CD4-positive, alpha-beta T cell treated with Interleukin-15 for 4 hours (primary cell): Measurements from ENCODE around the gene OPCML.

Experiments
- DNase-seq: peaks from one replicate; pipeline ENCODE4 v3.0.0-alpha.2; 2020; ENCODE audit warnings: low spot score

Gene OPCML

DNA sequence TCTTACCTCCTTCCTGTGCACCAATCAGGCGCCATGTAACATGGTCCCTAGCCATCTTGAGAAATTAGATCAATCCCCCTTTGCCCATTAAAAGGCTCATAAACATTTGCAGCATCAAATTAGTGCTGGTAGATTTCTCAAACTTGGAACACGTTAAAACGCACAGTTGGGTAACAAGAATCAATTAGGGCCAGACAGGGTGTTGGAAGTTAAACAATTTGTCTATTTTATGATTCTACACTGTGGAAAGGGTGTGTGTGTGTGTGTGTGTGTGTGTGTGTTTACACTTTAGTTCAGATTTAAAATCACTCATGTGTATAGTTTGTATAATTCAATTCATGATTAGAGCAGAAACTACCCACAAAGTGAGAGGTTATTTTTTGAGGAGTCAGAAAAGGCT lies 682.0 kb downstream of the OPCML start:
- DNase-seq, result no peak

DNA sequence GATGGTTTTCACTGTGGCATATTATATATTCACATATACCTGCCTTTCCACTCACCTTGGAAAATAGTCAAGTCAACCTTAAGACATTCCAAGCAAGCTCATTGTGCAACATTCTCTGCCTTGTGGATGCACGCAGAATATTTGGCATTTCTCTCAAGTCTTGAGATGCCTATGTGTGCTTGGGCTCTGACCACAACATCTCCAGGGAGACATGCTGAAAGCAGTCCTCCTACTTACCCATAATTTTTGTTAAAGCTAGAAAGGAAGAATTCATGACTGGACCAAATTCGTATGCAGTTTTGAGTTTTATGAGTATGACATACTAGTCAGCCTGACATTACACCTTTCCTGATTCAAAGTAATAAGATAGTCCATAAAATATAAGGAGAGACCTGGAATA lies 684.0 kb downstream of the OPCML start:
- no peak for DNase-seq

GRCh38 chr11:132846075-132846474 lies 686.2 kb downstream of the OPCML start:
- no peak for DNase-seq

GRCh38 chr11:132844956-132845696 lies 687.2 kb downstream of the OPCML start:
- DNase-seq, result no peak

- no peak for DNase-seq
These were observed 691.6 kb downstream of the OPCML start for GRCh38 chr11:132840660-132841059.

DNA sequence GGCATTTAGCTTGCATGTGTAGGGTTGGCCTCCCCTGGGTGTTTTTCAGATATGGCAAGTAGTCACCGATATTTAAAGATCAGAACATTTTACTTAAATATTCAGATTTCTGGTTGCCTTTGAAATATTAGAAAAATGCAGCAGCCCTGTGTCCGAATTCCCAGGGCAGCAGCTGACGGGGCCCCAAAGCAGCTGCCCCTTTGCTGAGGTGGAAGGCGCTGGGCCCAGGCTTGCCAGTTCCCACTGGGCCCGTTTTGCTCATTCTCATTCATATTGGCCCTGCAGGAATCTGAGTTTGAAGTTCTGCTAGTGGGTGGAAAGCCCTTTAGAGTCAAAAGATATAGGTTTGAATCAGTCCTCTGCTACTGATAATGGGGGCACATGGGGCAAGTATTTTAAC lies 692.1 kb downstream of the OPCML start:
- no peak for DNase-seq

DNA sequence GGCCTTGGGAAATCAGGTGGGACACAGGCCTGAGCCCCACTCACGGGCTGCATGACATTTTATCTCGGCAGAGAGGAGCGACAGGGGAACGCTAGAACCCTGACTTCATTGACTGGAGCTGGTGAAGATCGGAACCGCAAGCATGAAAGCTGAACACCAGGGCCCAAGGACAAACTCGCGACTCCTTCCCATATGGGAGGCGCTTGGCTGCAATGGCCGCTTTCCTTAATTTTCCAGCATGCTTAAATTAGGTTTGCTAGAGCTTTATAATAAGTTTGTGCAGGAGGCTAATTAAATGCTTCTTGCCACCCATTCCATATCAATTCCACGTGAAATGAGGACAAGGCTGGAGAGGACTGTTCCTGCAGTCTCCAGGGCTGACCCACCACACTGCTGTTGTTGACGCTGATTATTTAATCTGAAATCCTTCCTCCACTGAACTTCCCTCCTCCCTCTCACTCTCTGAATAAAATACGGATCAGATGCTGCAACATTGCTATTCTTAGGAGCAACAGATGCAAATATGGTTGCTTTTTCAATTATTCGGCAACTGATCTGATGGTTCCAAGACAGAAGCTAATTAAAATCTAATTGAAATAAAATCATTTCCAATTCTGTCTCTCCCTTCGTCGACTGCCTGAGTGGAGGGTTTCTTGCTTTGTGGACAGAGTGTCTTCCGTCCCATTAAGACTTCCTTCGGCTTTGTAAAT lies 692.9 kb downstream of the OPCML start:
- no peak for DNase-seq

- no peak for DNase-seq
These were observed 693.7 kb downstream of the OPCML start for GRCh38 chr11:132838627-132839026.

DNA sequence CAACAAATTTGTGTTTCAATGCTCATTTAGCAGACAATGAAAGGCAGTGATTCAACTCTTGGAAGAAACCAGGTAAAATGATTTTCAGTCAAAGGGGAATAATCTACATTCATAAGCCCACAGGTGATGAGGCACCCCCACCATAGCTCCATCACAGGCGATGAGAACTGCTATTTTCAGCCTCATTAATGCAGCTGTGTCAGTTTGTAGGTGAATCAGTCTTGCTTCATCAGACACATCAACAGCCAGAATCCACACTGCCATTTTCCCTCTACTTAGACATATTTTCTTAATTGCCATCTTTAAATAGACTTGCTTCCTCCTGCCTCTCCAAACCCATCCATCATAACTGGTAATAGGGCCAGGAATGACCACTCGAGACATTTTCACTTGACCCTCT lies 701.0 kb downstream of the OPCML start:
- DNase-seq, result no peak

DNA sequence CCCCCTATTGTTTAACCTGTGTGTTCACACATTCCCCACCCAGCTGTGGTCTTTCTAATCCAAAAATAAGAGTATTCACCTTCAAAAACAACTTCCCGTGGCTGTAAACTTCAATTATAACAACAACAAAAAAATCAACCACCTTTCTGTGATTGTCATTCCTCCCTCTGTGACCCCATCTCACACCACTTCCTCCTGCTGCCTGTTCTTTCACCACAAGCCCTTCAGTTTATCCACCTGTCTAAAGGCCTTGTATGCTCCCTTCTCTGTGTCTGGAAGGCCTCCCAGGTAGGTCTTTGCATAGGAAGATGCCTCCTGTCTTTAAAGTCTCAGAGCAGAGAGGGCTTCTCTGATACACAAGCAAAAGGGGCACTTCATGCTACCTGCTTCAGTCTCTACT lies 707.7 kb downstream of the OPCML start:
- no peak for DNase-seq

DNA sequence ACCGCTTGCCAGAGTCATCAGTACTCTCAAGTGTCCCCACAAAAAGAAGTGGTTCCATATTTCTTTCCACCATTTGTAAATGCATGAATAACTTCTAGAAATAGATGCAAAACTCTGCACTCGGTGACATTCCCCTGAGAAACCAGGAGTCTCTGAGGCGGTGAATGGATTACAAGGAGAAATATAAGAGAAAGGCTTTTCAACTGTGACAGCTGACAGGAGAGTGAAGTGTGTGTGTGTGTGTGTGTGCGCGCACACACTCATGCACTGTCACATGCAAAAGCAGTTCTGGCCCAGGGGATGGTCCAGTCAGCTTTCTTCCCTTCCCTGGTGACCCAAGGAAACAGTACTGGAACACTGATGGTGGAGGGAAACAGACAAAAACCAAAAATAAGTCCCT lies 710.0 kb downstream of the OPCML start:
- DNase-seq, result no peak

GRCh38 chr11:132821499-132821898 lies 710.8 kb downstream of the OPCML start:
- no peak for DNase-seq

- DNase-seq, result no peak
These were observed 711.3 kb downstream of the OPCML start for GRCh38 chr11:132821014-132821413.

GRCh38 chr11:132818951-132819350 lies 713.4 kb downstream of the OPCML start:
- DNase-seq, result no peak

DNA sequence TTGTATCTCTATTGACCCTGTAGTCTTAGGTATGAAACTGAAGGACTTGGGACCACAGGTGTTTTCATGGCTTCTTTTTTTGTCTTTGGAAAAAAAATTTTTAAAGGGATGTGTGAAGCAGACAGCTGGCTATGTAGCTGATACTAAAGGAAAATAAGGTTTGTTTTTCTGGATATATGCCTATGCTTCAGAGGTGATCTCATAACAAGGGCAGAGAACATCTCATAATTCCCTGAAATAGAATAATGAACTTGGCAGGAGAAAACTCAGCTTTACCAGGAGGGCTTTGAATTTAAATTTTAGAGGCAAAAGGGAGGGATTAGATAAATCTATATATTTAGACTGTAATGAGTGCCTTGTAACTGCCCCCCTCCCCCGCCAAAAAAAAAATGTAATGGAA lies 714.9 kb downstream of the OPCML start:
- no peak for DNase-seq

- DNase-seq, result no peak
These were observed 717.9 kb downstream of the OPCML start for GRCh38 chr11:132814410-132814809.

GRCh38 chr11:132811649-132812048 lies 720.7 kb downstream of the OPCML start:
- DNase-seq, result no peak

- no peak for DNase-seq
These were observed 723.2 kb downstream of the OPCML start for GRCh38 chr11:132809070-132809469.

- DNase-seq, result no peak
These were observed 728.0 kb downstream of the OPCML start for GRCh38 chr11:132804258-132804657.

DNA sequence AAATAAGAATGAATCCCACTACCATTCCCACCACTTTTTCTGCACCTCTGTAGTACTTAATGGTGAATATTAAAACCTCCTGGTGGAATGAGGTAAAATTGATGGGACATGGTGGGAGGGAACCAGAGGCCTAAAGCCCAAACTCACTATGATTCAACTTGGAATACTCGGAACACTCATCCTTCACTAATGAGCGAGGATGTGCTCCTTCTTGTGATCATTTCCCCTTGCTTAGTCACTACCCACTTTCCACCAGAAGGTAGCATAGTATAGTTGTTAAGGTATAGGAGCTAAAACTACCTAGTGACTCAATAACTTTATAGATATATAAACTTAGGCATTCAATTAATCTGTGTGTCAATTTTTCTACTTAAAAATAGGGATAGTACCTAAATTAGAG lies 728.9 kb downstream of the OPCML start:
- no peak for DNase-seq

GRCh38 chr11:132802947-132803346 lies 729.4 kb downstream of the OPCML start:
- no peak for DNase-seq

- DNase-seq, result no peak
These were observed 738.5 kb downstream of the OPCML start for GRCh38 chr11:132793831-132794230.

GRCh38 chr11:132792341-132793140 lies 739.8 kb downstream of the OPCML start:
- DNase-seq, result no peak
